ENCODE data around the gene MINPP1. TPM values are rescaled to one million over a fixed set of nuclear protein-coding genes. Genes with fewer than 3 reads are reported as not detected.

MINPP1 gene
- total RNA-seq, 4 donors from 2014 or later = 2.3 to 9.4 (median 6.9) TPM

- 24 to 27% methylated on average over 1 of the region's 1 CpG for WGBS, 2 donors
- Histone ChIP-seq H3K4me1 (peaks cover 0 to 37% (median 15%) of the 10 kb centered on the region in 3 donors), H3K4me3 (no peak overlapping the region), H3K27me3 (no peaks in the 10 kb centered on the region), H3K27ac (peak overlapping the region in 3 of 4 donors; percentile 28 to 65 (median 61)), H3K9me3 (no peaks in the 10 kb centered on the region), H3K36me3 (no peaks in the 10 kb centered on the region)
- intact Hi-C loops (cut with DNase I) = no loop called here
- TF ChIP-seq CTCF (IDR thresholded peaks at IDR 0.05) = no peak
- TF ChIP-seq POLR2A (IDR thresholded peaks at IDR 0.05) = no peak
- no peak for DNase-seq
Observed at GRCh38 chr10:87594181-87594580, 89.5 kb downstream of the MINPP1 start.

GRCh38 chr10:87594864-87595263 is 90.2 kb downstream of the MINPP1 start:
- Histone ChIP-seq H3K36me3 (no peaks in the 10 kb centered on the region), H3K4me3 (no peak overlapping the region), H3K27me3 (no peaks in the 10 kb centered on the region), H3K9me3 (no peaks in the 10 kb centered on the region), H3K27ac (peak overlapping the region in 2 of 4 donors; percentile 61 to 65), H3K4me1 (peaks cover 0 to 37% (median 15%) of the 10 kb centered on the region in 3 donors)
- 36 to 48% methylated on average over 2 of the region's 2 CpGs for WGBS, 2 donors
- no peak for DNase-seq
- intact Hi-C loops (cut with DNase I) = no loop called here
- no peak for TF ChIP-seq CTCF (IDR thresholded peaks at IDR 0.05)
- no peak for TF ChIP-seq POLR2A (IDR thresholded peaks at IDR 0.05)

- 35 to 42% methylated on average over 1 of the region's 1 CpG for WGBS, 2 donors
- intact Hi-C loops (cut with DNase I) = no loop called here
Observed at GRCh38 chr10:87596351-87596750, 91.7 kb downstream of the MINPP1 start.

GRCh38 chr10:87598700-87599099 is 94.0 kb downstream of the MINPP1 start:
- no peak overlapping the region for H3K4me3 ChIP-seq
- peaks cover 0 to 26% (median 10%) of the 10 kb centered on the region in 3 donors for H3K4me1 ChIP-seq
- WGBS, 2 donors = 89 to 92% methylated on average over 8 of the region's 8 CpGs
- H3K9me3 ChIP-seq = no peaks in the 10 kb centered on the region
- H3K27ac ChIP-seq = no peak overlapping the region
- no peaks in the 10 kb centered on the region for H3K36me3 ChIP-seq
- DNase-seq = no peak
- TF ChIP-seq POLR2A (IDR thresholded peaks at IDR 0.05) (no peak), CTCF (IDR thresholded peaks at IDR 0.05) (no peak)
- intact Hi-C loops (cut with DNase I) = no loop called here
- no peaks in the 10 kb centered on the region for H3K27me3 ChIP-seq

More at GRCh38 chr10:87596351-87596750, 91.7 kb downstream of the MINPP1 start:
- Histone ChIP-seq H3K4me1 (peaks cover 0 to 37% (median 15%) of the 10 kb centered on the region in 3 donors), H3K4me3 (no peak overlapping the region), H3K27ac (no peak overlapping the region), H3K36me3 (no peaks in the 10 kb centered on the region), H3K27me3 (no peaks in the 10 kb centered on the region), H3K9me3 (no peaks in the 10 kb centered on the region)
- no peak for DNase-seq
- TF ChIP-seq CTCF (IDR thresholded peaks at IDR 0.05) = no peak
- TF ChIP-seq POLR2A (IDR thresholded peaks at IDR 0.05) = no peak

- no peak for DNase-seq
- intact Hi-C loops (cut with DNase I) = no loop called here
- no peak overlapping the region for H3K27ac ChIP-seq
- WGBS, 2 donors = 83 to 92% methylated on average over 1 of the region's 1 CpG
- TF ChIP-seq CTCF (IDR thresholded peaks at IDR 0.05) (no peak), POLR2A (IDR thresholded peaks at IDR 0.05) (no peak)
- H3K27me3 ChIP-seq = no peaks in the 10 kb centered on the region
- no peak overlapping the region for H3K4me3 ChIP-seq
- peaks cover 0 to 12% (median 0%) of the 10 kb centered on the region in 3 donors for H3K4me1 ChIP-seq
- H3K9me3 ChIP-seq = no peaks in the 10 kb centered on the region
- no peaks in the 10 kb centered on the region for H3K36me3 ChIP-seq
Observed at GRCh38 chr10:87600581-87600980, 95.9 kb downstream of the MINPP1 start.

Other genes with a start within 250 kb of the MINPP1 start
- 1 to 10 TPM; 1.1 to 4.1 (median 1.8) TPM for gene NUTM2D, start 147.1 kb upstream of the MINPP1 start, total RNA-seq
- 10 to 100 TPM in 3 of 4 donors, 1 to 10 TPM in 1; 1.8 to 13.3 (median 11.0) TPM for gene PAPSS2, start 155.0 kb downstream of the MINPP1 start, total RNA-seq